K562 (cell line): ENCODE results near the gene REEP3. TPM values are rescaled to one million over a fixed set of nuclear protein-coding genes. Genes with fewer than 3 reads are reported as not detected.

ENCODE experiments used
- ATAC-seq: fragments of 200-7000 bp; cut with Tn5 transposase; 3 replicates; pipeline ENCODE4 v1.9.1; 2020; ENCODE audit warnings: moderate library complexity
- BruUV-seq: library from RNA; stranded (reverse); fragments of 400-500 nt; replicated peaks from 2 replicates; lab custom pipeline; 2021; lab: Mats Ljungman, UMichigan
- CTCF ChIA-PET: fragments of 300-600 bp; formaldehyde crosslinking; extraction: SDS; loops from one replicate; lab custom pipeline; 2021; ENCODE audit warnings: low intra/inter-chr PET ratio; lab: Yijun Ruan, JAX
- POLR2A ChIA-PET: fragments of 300-600, 350-650 bp; sonication (Branson Sonifier 250); formaldehyde crosslinking; extraction: SDS; loops from one replicate; lab custom pipeline; 2021; ENCODE audit warnings: antibody characterized with exemption, inconsistent platforms; lab: Yijun Ruan, JAX
- DNase-seq, 4 experiments: peaks; one replicate each; pipeline versions ENCODE4 v3.0.0 to v3.0.0-alpha.2; 2011 to 2018; ENCODE audit warnings: low spot score in 3 of 4, mixed read lengths in 3 of 4; ENCODE audit errors: extremely low read depth in 1 of 4
- FAIRE-seq: peaks from 2 replicates; lab custom pipeline; 2011; peaks lifted over from hg19 to GRCh38; lab: Jason Lieb, UNC
- H2AFZ ChIP-seq: 2 replicates; pipeline ENCODE4 v1.6.0; 2011; ENCODE audit warnings: low read depth, low read length, control low read depth, inconsistent platforms
- H3K27ac ChIP-seq: fragments of 200-600 bp; 3 replicates; pipeline ENCODE4 v1.8.0; 2011; ENCODE audit warnings: low read depth, mild to moderate bottlenecking, control low read depth, inconsistent platforms, low read length, moderate library complexity, mixed read lengths; ENCODE audit errors: extremely low read depth
- H3K27me3 ChIP-seq, 2 experiments: fragments of 300-600 bp in 1 of 2; 2 replicates in 1 of 2; 3 replicates in 1 of 2; pipeline versions ENCODE4 v1.6.0 to v1.8.0; 2011; ENCODE audit warnings: inconsistent platforms in 2 of 2, low read length in 2 of 2, mild to moderate bottlenecking in 1 of 2, mixed read lengths in 1 of 2, moderate library complexity in 1 of 2; ENCODE audit not compliant: control insufficient read depth in 2 of 2, insufficient read depth in 2 of 2
- H3K36me3 ChIP-seq: fragments of 300-600 bp; 3 replicates; pipeline ENCODE4 v1.8.0; 2011; ENCODE audit warnings: mild to moderate bottlenecking, low read length, inconsistent platforms; ENCODE audit not compliant: control insufficient read depth, insufficient read depth
- H3K4me1 ChIP-seq, 2 experiments: fragments of 200-600 bp in 1 of 2; replicated peaks in 1 of 2; 2 replicates in 1 of 2; 3 replicates in 1 of 2; pipeline versions ENCODE4 v1.5.1 to v1.8.0; 2011; ENCODE audit warnings: inconsistent platforms in 2 of 2, low read length in 2 of 2, mild to moderate bottlenecking in 1 of 2, mixed read lengths in 1 of 2, moderate library complexity in 1 of 2; ENCODE audit not compliant: control insufficient read depth in 2 of 2, insufficient read depth in 2 of 2
- H3K4me2 ChIP-seq: 2 replicates; pipeline ENCODE4 v1.6.1; 2011; ENCODE audit warnings: low read length, control low read depth, inconsistent platforms, mixed read lengths; ENCODE audit not compliant: insufficient read depth
- H3K4me3 ChIP-seq: fragments of 200-600 bp; sonication (generic), shearing (Covaris generic); 2 replicates; pipeline ENCODE4 v1.5.1; 2016; ENCODE audit warnings: control low read depth, inconsistent platforms
- H3K79me2 ChIP-seq: fragments of 200-600 bp; 3 replicates; pipeline ENCODE4 v1.8.0; 2011; ENCODE audit warnings: low read length, inconsistent platforms; ENCODE audit not compliant: control insufficient read depth, insufficient read depth
- H3K9ac ChIP-seq, 2 experiments: 2 replicates each; pipeline versions ENCODE4 v1.6.0 to v1.6.1; 2011; ENCODE audit warnings: low read depth in 2 of 2, low read length in 2 of 2, control low read depth in 1 of 2, inconsistent platforms in 1 of 2, mild to moderate bottlenecking in 1 of 2, mixed read lengths in 1 of 2; ENCODE audit not compliant: insufficient read depth in 1 of 2
- H3K9me1 ChIP-seq: one replicate; pipeline ENCODE4 v1.6.0; 2011; ENCODE audit warnings: inconsistent platforms, mild to moderate bottlenecking, low read length, moderate library complexity; ENCODE audit not compliant: control insufficient read depth, insufficient read depth
- H3K9me3 ChIP-seq: replicated peaks from 2 replicates; pipeline ENCODE4 v1.5.1; 2011; ENCODE audit warnings: low read depth, low read length, inconsistent platforms; ENCODE audit not compliant: control insufficient read depth, insufficient read depth
- H4K20me1 ChIP-seq: replicated peaks from 2 replicates; pipeline ENCODE4 v1.6.1; 2011; ENCODE audit warnings: low read length, inconsistent platforms, mixed read lengths; ENCODE audit not compliant: control insufficient read depth, insufficient read depth
- ARHGAP35 ChIP-seq: fragments of 450-650 bp; IDR thresholded peaks from 2 replicates; pipeline ENCODE4 v1.6.1; 2018; ENCODE audit not compliant: partially characterized antibody
- ATF1 ChIP-seq, 2 experiments: fragments of 450-650 bp in 1 of 2; IDR thresholded peaks; 2 replicates each; pipeline ENCODE4 v1.6.1; 2016; ENCODE audit warnings: missing compliant biosample characterization in 1 of 2, missing genetic modification characterization in 1 of 2
- JUNB ChIP-seq: fragments of 450-650 bp; formaldehyde crosslinking; conservative IDR thresholded peaks from 2 replicates; pipeline ENCODE4 v1.4.0; 2020; ENCODE audit warnings: mild to moderate bottlenecking
- MAFK ChIP-seq: IDR thresholded peaks from 2 replicates; pipeline ENCODE4 v1.6.1; 2011; ENCODE audit warnings: low read length, improper control_type of control experiment
- PML ChIP-seq: IDR thresholded peaks from 2 replicates; pipeline ENCODE4 v1.6.1; 2012; ENCODE audit warnings: low read length, inconsistent platforms
- SREBF2 ChIP-seq: sonication (generic); formaldehyde crosslinking; IDR thresholded peaks from 2 replicates; pipeline ENCODE4 v1.4.0; 2020; ENCODE audit warnings: mild to moderate bottlenecking, missing genetic modification reagents
- U2AF2 ChIP-seq: fragments of 200-400 bp; formaldehyde crosslinking; optimal IDR thresholded peaks from 2 replicates; pipeline ENCODE3; 2017; ENCODE audit warnings: low read depth, mild to moderate bottlenecking, low read length
- ZNF583 ChIP-seq: fragments of 250-450 bp; sonication (Bioruptor Pico); IDR thresholded peaks from 2 replicates; pipeline ENCODE4 v1.4.0; 2020
- WGBS: fragments of 100-300 bp; shearing (Covaris generic); methylation state at CpG from one replicate; pipeline ENCODE4 v1.1.6; 2016; ENCODE audit warnings: low coverage, mixed read lengths; ENCODE audit not compliant: insufficient coverage; ENCODE audit errors: missing lambda C conversion rate; 5-methylcytosine and 5-hydroxymethylcytosine counted together
- in situ Hi-C: fragments of 300-500 bp; cut with MboI; formaldehyde crosslinking; loops from 4 replicates; pipeline ENCODE4 v1.15.0; 2018; ENCODE audit warnings: inconsistent platforms, mixed read lengths
- intact Hi-C: fragments of 100-400 bp; cut with micrococcal nuclease; formaldehyde crosslinking; loops from 2 replicates; pipeline ENCODE4 v1.14.2; 2022
- polyA plus RNA-seq, 8 experiments: library from polyadenylated mRNA; depleted of rRNA in 4 of 8; stranded (reverse) in 5 of 8; unstranded in 3 of 8; fragments of >200 nt; fragmentation: Nextera tagmentation in 2 of 8; fragmentation: Illumina TruSeq in 1 of 8; extraction: Ambion mirVana in 2 of 8; extraction: Trizol in 1 of 8; gene quantifications; 2 replicates each; pipeline versions ENCODE4 v1.2.1 to v1.2.3, GENCODE V29; 2011 to 2014; ENCODE audit warnings: inconsistent platforms in 1 of 8, missing spikeins in 1 of 8
- total RNA-seq, 7 experiments: library from RNA; depleted of rRNA in 6 of 7; stranded (reverse); fragments of >200 nt in 6 of 7; fragmentation: Illumina TruSeq in 2 of 7; extraction: Trizol in 2 of 7; gene quantifications; 2 replicates each; pipeline versions ENCODE4 v1.2.1 to v1.2.3, GENCODE V29; 2011 to 2021; ENCODE audit warnings: low replicate concordance in 1 of 7
- TF ChIP-seq, protein P1 (sequence below), 2 experiments: fragments of 150-350 bp in 1 of 2; IDR thresholded peaks; 2 replicates each; pipeline ENCODE4 v1.6.1; 2012 to 2016; ENCODE audit warnings: low read depth in 2 of 2, low read length in 2 of 2, mild to moderate bottlenecking in 1 of 2, moderate library complexity in 1 of 2

The REEP3 gene
- total and polyA plus RNA-seq, 9 of the 15 experiments (the other 6 are each of a cell fraction or from before 2014, with no cell fraction given): 3.4 to 13.4 (median 9.2) TPM

DNA sequence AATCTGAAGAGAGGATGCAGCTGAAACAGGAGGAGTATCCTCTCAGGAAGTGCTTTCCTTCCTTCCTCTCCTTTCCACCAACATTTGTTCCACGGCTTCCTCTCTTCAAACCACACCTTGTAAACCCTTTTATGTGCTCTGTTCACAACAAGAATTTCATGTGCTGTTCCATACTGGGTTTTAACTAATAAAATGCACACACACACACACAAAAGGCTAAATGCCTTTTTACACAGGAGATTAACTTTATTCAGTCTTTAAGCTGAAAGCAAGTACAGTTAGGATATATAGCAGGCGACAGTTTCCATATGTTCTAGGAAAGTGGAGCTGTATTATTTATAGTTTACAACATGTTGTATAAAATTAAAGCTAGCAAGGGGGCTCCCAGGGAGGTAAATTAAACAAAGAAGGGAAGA is 106.7 kb downstream of the REEP3 start:
- ATAC-seq: no peak
- no peak overlapping the region for H3K27ac ChIP-seq
- no peaks in the 10 kb centered on the region for H3K36me3 ChIP-seq
- FAIRE-seq: peak; percentile 6
- H3K79me2 ChIP-seq: no peaks in the 10 kb centered on the region
- no peak overlapping the region for H3K9ac ChIP-seq
- ChIA-PET CTCF (interaction anchor here (0.6 to 1.3 kb wide), 3 partner anchors 177 to 461 kb away, joined by 3 to 4 read pairs (median 3); no protein-coding TSS in a partner anchor), POLR2A (interaction anchor here (0.6 to 4.7 kb wide), 13 partner anchors 10 to 525 kb away, joined by 3 to 33 read pairs (median 3); no protein-coding TSS in a partner anchor)
- no TSS peak for BruUV-seq
- H3K4me2 ChIP-seq: no peak overlapping the region
- no peaks in the 10 kb centered on the region for H4K20me1 ChIP-seq
- no peaks in the 10 kb centered on the region for H3K9me3 ChIP-seq
- DNase-seq: no peak
- peak overlapping the region; percentile 51 for H2AFZ ChIP-seq
- TF ChIP-seq PML (no peak), SREBF2 (CRISPR knock-in tag) (no peak), ZNF583 (no peak), U2AF2 (no peak), ARHGAP35 (no peak), MAFK (no peak), ATF1 (CRISPR knock-in tag; IDR thresholded peaks at IDR 0.05) (no peak), ATF1 (tag; IDR thresholded peaks at IDR 0.05) (no peak), JUNB (CRISPR knock-in tag) (no peak)
- TF ChIP-seq, protein P1, sequence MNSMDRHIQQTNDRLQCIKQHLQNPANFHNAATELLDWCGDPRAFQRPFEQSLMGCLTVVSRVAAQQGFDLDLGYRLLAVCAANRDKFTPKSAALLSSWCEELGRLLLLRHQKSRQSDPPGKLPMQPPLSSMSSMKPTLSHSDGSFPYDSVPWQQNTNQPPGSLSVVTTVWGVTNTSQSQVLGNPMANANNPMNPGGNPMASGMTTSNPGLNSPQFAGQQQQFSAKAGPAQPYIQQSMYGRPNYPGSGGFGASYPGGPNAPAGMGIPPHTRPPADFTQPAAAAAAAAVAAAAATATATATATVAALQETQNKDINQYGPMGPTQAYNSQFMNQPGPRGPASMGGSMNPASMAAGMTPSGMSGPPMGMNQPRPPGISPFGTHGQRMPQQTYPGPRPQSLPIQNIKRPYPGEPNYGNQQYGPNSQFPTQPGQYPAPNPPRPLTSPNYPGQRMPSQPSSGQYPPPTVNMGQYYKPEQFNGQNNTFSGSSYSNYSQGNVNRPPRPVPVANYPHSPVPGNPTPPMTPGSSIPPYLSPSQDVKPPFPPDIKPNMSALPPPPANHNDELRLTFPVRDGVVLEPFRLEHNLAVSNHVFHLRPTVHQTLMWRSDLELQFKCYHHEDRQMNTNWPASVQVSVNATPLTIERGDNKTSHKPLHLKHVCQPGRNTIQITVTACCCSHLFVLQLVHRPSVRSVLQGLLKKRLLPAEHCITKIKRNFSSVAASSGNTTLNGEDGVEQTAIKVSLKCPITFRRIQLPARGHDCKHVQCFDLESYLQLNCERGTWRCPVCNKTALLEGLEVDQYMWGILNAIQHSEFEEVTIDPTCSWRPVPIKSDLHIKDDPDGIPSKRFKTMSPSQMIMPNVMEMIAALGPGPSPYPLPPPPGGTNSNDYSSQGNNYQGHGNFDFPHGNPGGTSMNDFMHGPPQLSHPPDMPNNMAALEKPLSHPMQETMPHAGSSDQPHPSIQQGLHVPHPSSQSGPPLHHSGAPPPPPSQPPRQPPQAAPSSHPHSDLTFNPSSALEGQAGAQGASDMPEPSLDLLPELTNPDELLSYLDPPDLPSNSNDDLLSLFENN (IDR thresholded peaks at IDR 0.05; ENCODE audit: low read depth in 2 of 2, low read length in 2 of 2): no peak
- no peak overlapping the region for H3K4me3 ChIP-seq
- intact Hi-C loops: loop anchor here (5.0 kb wide), 3 partner anchors 106 to 206 kb away; partner anchors contain the start of gene REEP3
- no peaks in the 10 kb centered on the region for H3K27me3 ChIP-seq
- no peaks in the 10 kb centered on the region for H3K9me1 ChIP-seq
- WGBS: 73% methylated on average over 2 of the region's 2 CpGs
- peaks cover 19 to 20% of the 10 kb centered on the region in 2 experiments; a peak in 4 of 5 replicates for H3K4me1 ChIP-seq
- in situ Hi-C loops: loop anchor here (25.0 kb wide), 1 partner anchor 416 kb away; no protein-coding TSS in a partner anchor
